HepG2 (cell line): Measurements from ENCODE around the gene HPD. TPM values are rescaled to one million over a fixed set of nuclear protein-coding genes. Genes with fewer than 3 reads are reported as not detected.

Experiments
- ATAC-seq: fragments of 200-7000 bp; cut with Tn5 transposase; 3 replicates; pipeline ENCODE4 v1.9.1; 2020; ENCODE audit warnings: mild to moderate bottlenecking, moderate library complexity
- BruUV-seq: library from RNA; stranded (reverse); fragments of 400-500 nt; replicated peaks from 2 replicates; lab custom pipeline; 2021; lab: Mats Ljungman, UMichigan
- CTCF ChIA-PET: fragments of 300-600 bp; formaldehyde crosslinking; extraction: SDS; loops from one replicate; lab custom pipeline; 2021; ENCODE audit warnings: low total read pairs, inconsistent platforms, low intra/inter-chr PET ratio; lab: Yijun Ruan, JAX
- POLR2A ChIA-PET: fragments of 350-600 bp; sonication (Branson Sonifier 250); formaldehyde crosslinking; loops from one replicate; lab custom pipeline; 2020; ENCODE audit warnings: antibody characterized with exemption, inconsistent platforms; lab: Yijun Ruan, JAX
- DNase-seq: peaks from one replicate; pipeline ENCODE4 v3.0.0-alpha.2; 2015; ENCODE audit warnings: low spot score
- FAIRE-seq: peaks from 3 replicates; lab custom pipeline; 2011; peaks lifted over from hg19 to GRCh38; lab: Jason Lieb, UNC
- H2AFZ ChIP-seq: one replicate; pipeline ENCODE4 v1.6.1; 2011; ENCODE audit warnings: low read length, inconsistent platforms
- H3K27ac ChIP-seq: fragments of 300-600 bp; 3 replicates; pipeline ENCODE4 v1.8.0; 2011; ENCODE audit warnings: mixed run types, mild to moderate bottlenecking, mixed read lengths, low read length, inconsistent platforms; ENCODE audit not compliant: insufficient read depth; ENCODE audit errors: extremely low read length
- H3K27me3 ChIP-seq, 2 experiments: fragments of 200-600 bp in 1 of 2; 2 replicates in 1 of 2; 3 replicates in 1 of 2; pipeline versions ENCODE4 v1.6.0 to v1.8.0; 2011; ENCODE audit warnings: low read length in 2 of 2, mild to moderate bottlenecking in 2 of 2, moderate library complexity in 2 of 2, inconsistent platforms in 1 of 2; ENCODE audit not compliant: insufficient read depth in 2 of 2, control insufficient read depth in 1 of 2
- H3K36me3 ChIP-seq, 2 experiments: fragments of 200-600 bp in 1 of 2; replicated peaks in 1 of 2; 2 replicates in 1 of 2; 3 replicates in 1 of 2; pipeline versions ENCODE4 v1.5.1 to v1.8.0; 2011; ENCODE audit warnings: low read length in 2 of 2, inconsistent platforms in 1 of 2; ENCODE audit not compliant: insufficient read depth in 2 of 2, control insufficient read depth in 1 of 2
- H3K4me1 ChIP-seq: 2 replicates; pipeline ENCODE4 v1.5.1; 2012; ENCODE audit warnings: low read length, inconsistent platforms; ENCODE audit not compliant: insufficient read depth
- H3K4me2 ChIP-seq: 2 replicates; pipeline ENCODE4 v1.6.0; 2011; ENCODE audit warnings: low read depth, low read length, inconsistent platforms
- H3K4me3 ChIP-seq, 3 experiments: fragments of 200-600 bp in 1 of 3; sonication (generic), shearing (Covaris generic) in 1 of 3; replicated peaks in 1 of 3; 2 replicates each; pipeline ENCODE4 v1.5.1; 2011 to 2016; ENCODE audit warnings: low read length in 3 of 3, inconsistent platforms in 2 of 3, low read depth in 2 of 3, mild to moderate bottlenecking in 2 of 3, control low read depth in 1 of 3, mixed read lengths in 1 of 3; ENCODE audit not compliant: insufficient read depth in 1 of 3
- H3K79me2 ChIP-seq: one replicate; pipeline ENCODE4 v1.6.1; 2011; ENCODE audit warnings: low read length, inconsistent platforms; ENCODE audit not compliant: insufficient read depth
- H3K9ac ChIP-seq: 2 replicates; pipeline ENCODE4 v1.6.0; 2011; ENCODE audit warnings: mild to moderate bottlenecking, low read depth, low read length, inconsistent platforms; ENCODE audit not compliant: insufficient read depth
- H3K9me3 ChIP-seq: 2 replicates; pipeline ENCODE4 v1.5.1; 2012; ENCODE audit warnings: mild to moderate bottlenecking, low read length
- H4K20me1 ChIP-seq: 2 replicates; pipeline ENCODE4 v1.6.0; 2011; ENCODE audit warnings: inconsistent platforms, mild to moderate bottlenecking, low read length, moderate library complexity; ENCODE audit not compliant: insufficient read depth
- FOXJ3 ChIP-seq: sonication (generic); formaldehyde crosslinking; IDR thresholded peaks from 2 replicates; pipeline ENCODE4 v1.4.0; 2020; ENCODE audit warnings: missing genetic modification reagents, mild to moderate bottlenecking, borderline replicate concordance
- HMG20A ChIP-seq: IDR thresholded peaks from 2 replicates; pipeline ENCODE4 v1.6.1; 2016; ENCODE audit warnings: borderline replicate concordance
- ISL2 ChIP-seq: sonication (generic); formaldehyde crosslinking; IDR thresholded peaks from 2 replicates; pipeline ENCODE4 v1.5.0; 2020; ENCODE audit warnings: missing genetic modification reagents
- MAZ ChIP-seq, 2 experiments: sonication (generic) in 1 of 2; formaldehyde crosslinking in 1 of 2; IDR thresholded peaks; 2 replicates each; pipeline versions ENCODE4 v1.5.0 to v1.6.1; 2012 to 2020; ENCODE audit warnings: low read depth in 2 of 2, mild to moderate bottlenecking in 2 of 2, borderline replicate concordance in 1 of 2, improper control_type of control experiment in 1 of 2, low read length in 1 of 2, missing genetic modification reagents in 1 of 2, moderate library complexity in 1 of 2
- MTA1 ChIP-seq: sonication (generic); formaldehyde crosslinking; IDR thresholded peaks from 2 replicates; pipeline ENCODE4 v1.4.0; 2020; ENCODE audit warnings: missing genetic modification reagents, mild to moderate bottlenecking, borderline replicate concordance
- MTF2 ChIP-seq: sonication (generic); formaldehyde crosslinking; IDR thresholded peaks from 2 replicates; pipeline ENCODE4 v1.5.0; 2020; ENCODE audit warnings: missing genetic modification reagents, borderline replicate concordance
- PPARG ChIP-seq: conservative IDR thresholded peaks from 2 replicates; pipeline ENCODE4 v1.6.1; 2016; ENCODE audit warnings: missing biosample characterization, missing genetic modification reagents
- SSRP1 ChIP-seq: IDR thresholded peaks from 2 replicates; pipeline ENCODE4 v1.6.1; 2016; ENCODE audit warnings: control low read depth
- ZFP62 ChIP-seq: sonication (generic); formaldehyde crosslinking; IDR thresholded peaks from 2 replicates; pipeline ENCODE4 v1.4.0; 2020; ENCODE audit warnings: missing genetic modification reagents
- ZNF160 ChIP-seq: sonication (generic); formaldehyde crosslinking; IDR thresholded peaks from 2 replicates; pipeline ENCODE4 v1.8.0; 2022; ENCODE audit warnings: mild to moderate bottlenecking, inconsistent platforms, missing genetic modification reagents
- ZNF629 ChIP-seq: sonication (generic); formaldehyde crosslinking; conservative IDR thresholded peaks from 2 replicates; pipeline ENCODE4 v1.5.0; 2020; ENCODE audit warnings: missing genetic modification reagents
- WGBS: methylation state at CpG from one replicate; pipeline ENCODE4 v1.1.6; 2017; ENCODE audit warnings: low lambda C conversion rate; 5-methylcytosine and 5-hydroxymethylcytosine counted together
- in situ Hi-C: cut with HindIII; loops from 2 replicates; pipeline ENCODE4 v1.10.0; 2017; ENCODE audit warnings: low pct_unique_long_range_greater_than_20kb; ENCODE audit not compliant: extremely low pct_ligation_motif_present
- intact Hi-C: fragments of 100-400 bp; cut with micrococcal nuclease; formaldehyde crosslinking; loops from one replicate; pipeline ENCODE4 v1.10.0; 2022; ENCODE audit not compliant: unreplicated experiment
- polyA plus RNA-seq, 8 experiments: library from polyadenylated mRNA; depleted of rRNA in 3 of 8; stranded (reverse) in 7 of 8; unstranded in 1 of 8; fragments of >200 nt; fragmentation: Illumina TruSeq in 4 of 8; extraction: Trizol in 4 of 8; gene quantifications; 2 replicates each; pipeline versions ENCODE4 v1.2.1 to v1.2.3, GENCODE V29; 2011 to 2016; ENCODE audit warnings: low read depth in 4 of 8, missing spikeins in 1 of 8, mixed read lengths in 1 of 8; ENCODE audit not compliant: insufficient read depth in 1 of 8
- total RNA-seq, 5 experiments: library from RNA; depleted of rRNA; stranded (reverse); fragments of >200 nt; fragmentation: Illumina TruSeq; extraction: Trizol; gene quantifications; 2 replicates each; pipeline ENCODE4 v1.2.3, GENCODE V29; 2016; ENCODE audit warnings: low read depth in 1 of 5
- TF ChIP-seq, protein P1 (sequence below): sonication (generic); formaldehyde crosslinking; IDR thresholded peaks from one replicate; pipeline ENCODE4 v1.5.1; 2020; ENCODE audit warnings: mild to moderate bottlenecking, missing genetic modification reagents; ENCODE audit errors: not compliant biosample characterization

Gene HPD
- total and polyA plus RNA-seq, 2 of the 13 experiments (the other 11 are each of a cell fraction or from before 2014, with no cell fraction given): 120 to 195 TPM

DNA sequence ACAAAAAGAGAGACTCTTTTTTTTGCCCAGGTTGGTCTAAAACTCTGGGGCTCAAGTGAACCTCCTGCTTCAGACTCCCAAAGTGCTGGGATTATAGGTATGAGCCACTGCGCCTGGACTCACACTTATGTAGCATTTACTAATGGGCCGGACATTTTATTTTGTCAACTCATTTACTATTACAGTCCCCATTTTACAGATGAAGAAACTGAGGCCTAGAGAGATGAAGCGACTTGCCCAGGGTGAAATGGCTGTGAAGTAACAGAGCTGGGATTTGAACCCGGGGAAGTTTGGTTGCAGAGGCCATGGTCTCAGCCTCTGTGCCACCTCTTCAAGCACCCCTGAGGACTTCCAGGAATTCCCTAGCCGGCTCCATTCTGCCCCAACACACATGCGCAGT, 9.4 kb downstream of the HPD start:
- no peak overlapping the region for H3K4me2 ChIP-seq
- WGBS: 98% methylated on average over 6 of the region's 6 CpGs
- H4K20me1 ChIP-seq: no peaks in the 10 kb centered on the region
- H3K27me3 ChIP-seq: no peaks in the 10 kb centered on the region
- intact Hi-C loops: no loop called here
- in situ Hi-C loops: no loop called here
- no peak overlapping the region for H2AFZ ChIP-seq
- H3K4me1 ChIP-seq: no peaks in the 10 kb centered on the region
- no peaks in the 10 kb centered on the region for H3K79me2 ChIP-seq
- DNase-seq (no peak), FAIRE-seq (no peak)
- CTCF ChIA-PET: no interaction called here
- peaks cover 2 to 6% of the 10 kb centered on the region in 2 experiments; a peak in 2 of 5 replicates for H3K36me3 ChIP-seq
- no peak overlapping the region for H3K27ac ChIP-seq
- BruUV-seq: no TSS peak
- TF ChIP-seq PPARG (CRISPR knock-in tag) (no peak), HMG20A (CRISPR knock-in tag) (no peak), MTF2 (no peak), ZNF629 (CRISPR knock-in tag) (peak; percentile 60), ZNF160 (CRISPR knock-in tag) (no peak), FOXJ3 (CRISPR knock-in tag) (no peak), MAZ (IDR thresholded peaks at IDR 0.05; ENCODE audit: borderline replicate concordance, low read depth, low read length) (no peak), MAZ (CRISPR knock-in tag; IDR thresholded peaks at IDR 0.05; ENCODE audit: low read depth) (no peak), SSRP1 (CRISPR knock-in tag) (no peak)
- TF ChIP-seq, all 625 proteins: peak for 1
- Histone ChIP-seq H3K4me3 (no peak overlapping the region), H3K9me3 (no peaks in the 10 kb centered on the region), H3K9ac (no peak overlapping the region)
- POLR2A ChIA-PET: no interaction called here
- no peak for ATAC-seq

DNA sequence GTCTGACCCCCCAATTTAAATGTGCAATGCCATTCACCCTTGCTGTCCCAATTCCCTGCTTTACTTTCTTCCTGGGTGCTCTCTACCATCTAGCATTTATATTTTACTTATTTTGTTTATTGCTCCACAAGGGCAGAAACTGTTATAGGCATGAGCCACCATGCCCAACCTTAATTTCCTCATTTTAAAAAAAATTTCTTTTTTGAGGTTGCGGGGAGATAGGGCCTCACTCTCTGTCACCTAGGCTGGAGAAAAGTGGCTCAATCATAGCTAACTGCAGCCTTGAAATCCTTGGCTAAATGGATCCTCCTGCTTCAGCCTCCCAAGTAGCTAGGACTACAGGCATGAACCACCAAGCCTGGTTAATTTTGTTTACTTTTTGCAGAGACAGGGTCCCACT, 13.0 kb downstream of the HPD start:
- H3K79me2 ChIP-seq: no peaks in the 10 kb centered on the region
- peaks cover 5 to 17% of the 10 kb centered on the region in 2 experiments; a peak in 3 of 5 replicates for H3K36me3 ChIP-seq
- no peaks in the 10 kb centered on the region for H3K9me3 ChIP-seq
- no peak overlapping the region for H3K4me3 ChIP-seq
- H3K27me3 ChIP-seq: no peaks in the 10 kb centered on the region
- ChIA-PET POLR2A (no interaction called here), CTCF (no interaction called here)
- no peak overlapping the region for H3K4me2 ChIP-seq
- no peak for FAIRE-seq
- WGBS: 93% methylated on average over 1 of the region's 1 CpG
- no peak for ATAC-seq
- BruUV-seq: no TSS peak
- no peak overlapping the region for H3K27ac ChIP-seq
- no peaks in the 10 kb centered on the region for H4K20me1 ChIP-seq
- in situ Hi-C loops: no loop called here
- no peak overlapping the region for H2AFZ ChIP-seq
- no peak overlapping the region for H3K9ac ChIP-seq
- 0 out of 2 replicates have a peak, but pooled peaks cover 7% of the 10 kb centered on the region for H3K4me1 ChIP-seq
- DNase-seq: no peak
- intact Hi-C loops: no loop called here
- TF ChIP-seq ZFP62 (CRISPR knock-in tag) (no peak), MTA1 (no peak), ISL2 (CRISPR knock-in tag) (no peak)
- TF ChIP-seq, protein P1, sequence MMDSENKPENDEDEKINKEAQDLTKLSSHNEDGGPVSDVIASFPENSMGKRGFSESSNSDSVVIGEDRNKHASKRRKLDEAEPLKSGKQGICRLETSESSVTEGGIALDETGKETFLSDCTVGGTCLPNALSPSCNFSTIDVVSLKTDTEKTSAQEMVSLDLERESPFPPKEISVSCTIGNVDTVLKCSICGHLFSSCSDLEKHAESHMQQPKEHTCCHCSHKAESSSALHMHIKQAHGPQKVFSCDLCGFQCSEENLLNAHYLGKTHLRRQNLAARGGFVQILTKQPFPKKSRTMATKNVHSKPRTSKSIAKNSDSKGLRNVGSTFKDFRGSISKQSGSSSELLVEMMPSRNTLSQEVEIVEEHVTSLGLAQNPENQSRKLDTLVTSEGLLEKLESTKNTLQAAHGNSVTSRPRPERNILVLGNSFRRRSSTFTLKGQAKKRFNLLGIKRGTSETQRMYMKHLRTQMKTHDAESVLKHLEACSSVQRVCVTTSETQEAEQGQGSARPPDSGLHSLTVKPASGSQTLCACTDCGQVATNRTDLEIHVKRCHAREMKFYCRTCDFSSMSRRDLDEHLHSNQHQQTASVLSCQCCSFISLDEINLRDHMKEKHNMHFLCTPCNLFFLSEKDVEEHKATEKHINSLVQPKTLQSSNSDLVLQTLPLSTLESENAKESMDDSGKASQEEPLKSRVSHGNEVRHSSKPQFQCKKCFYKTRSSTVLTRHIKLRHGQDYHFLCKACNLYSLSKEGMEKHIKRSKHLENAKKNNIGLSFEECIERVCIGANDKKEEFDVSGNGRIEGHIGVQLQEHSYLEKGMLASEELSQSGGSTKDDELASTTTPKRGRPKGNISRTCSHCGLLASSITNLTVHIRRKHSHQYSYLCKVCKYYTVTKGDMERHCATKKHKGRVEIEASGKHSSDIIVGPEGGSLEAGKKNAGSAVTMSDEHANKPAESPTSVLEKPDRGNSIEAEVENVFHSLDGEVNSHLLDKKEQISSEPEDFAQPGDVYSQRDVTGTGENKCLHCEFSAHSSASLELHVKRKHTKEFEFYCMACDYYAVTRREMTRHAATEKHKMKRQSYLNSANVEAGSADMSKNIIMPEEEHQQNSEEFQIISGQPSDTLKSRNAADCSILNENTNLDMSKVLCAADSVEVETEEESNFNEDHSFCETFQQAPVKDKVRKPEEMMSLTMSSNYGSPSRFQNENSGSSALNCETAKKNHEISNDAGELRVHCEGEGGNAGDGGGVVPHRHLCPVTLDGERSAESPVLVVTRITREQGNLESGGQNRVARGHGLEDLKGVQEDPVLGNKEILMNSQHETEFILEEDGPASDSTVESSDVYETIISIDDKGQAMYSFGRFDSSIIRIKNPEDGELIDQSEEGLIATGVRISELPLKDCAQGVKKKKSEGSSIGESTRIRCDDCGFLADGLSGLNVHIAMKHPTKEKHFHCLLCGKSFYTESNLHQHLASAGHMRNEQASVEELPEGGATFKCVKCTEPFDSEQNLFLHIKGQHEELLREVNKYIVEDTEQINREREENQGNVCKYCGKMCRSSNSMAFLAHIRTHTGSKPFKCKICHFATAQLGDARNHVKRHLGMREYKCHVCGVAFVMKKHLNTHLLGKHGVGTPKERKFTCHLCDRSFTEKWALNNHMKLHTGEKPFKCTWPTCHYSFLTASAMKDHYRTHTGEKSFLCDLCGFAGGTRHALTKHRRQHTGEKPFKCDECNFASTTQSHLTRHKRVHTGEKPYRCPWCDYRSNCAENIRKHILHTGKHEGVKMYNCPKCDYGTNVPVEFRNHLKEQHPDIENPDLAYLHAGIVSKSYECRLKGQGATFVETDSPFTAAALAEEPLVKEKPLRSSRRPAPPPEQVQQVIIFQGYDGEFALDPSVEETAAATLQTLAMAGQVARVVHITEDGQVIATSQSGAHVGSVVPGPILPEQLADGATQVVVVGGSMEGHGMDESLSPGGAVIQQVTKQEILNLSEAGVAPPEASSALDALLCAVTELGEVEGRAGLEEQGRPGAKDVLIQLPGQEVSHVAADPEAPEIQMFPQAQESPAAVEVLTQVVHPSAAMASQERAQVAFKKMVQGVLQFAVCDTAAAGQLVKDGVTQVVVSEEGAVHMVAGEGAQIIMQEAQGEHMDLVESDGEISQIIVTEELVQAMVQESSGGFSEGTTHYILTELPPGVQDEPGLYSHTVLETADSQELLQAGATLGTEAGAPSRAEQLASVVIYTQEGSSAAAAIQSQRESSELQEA (CRISPR knock-in tag): no peak
